ENCODE measurements around the gene ZBTB38. TPM values are rescaled to one million over a fixed set of nuclear protein-coding genes. Genes with fewer than 3 reads are reported as not detected.

The ZBTB38 gene
- total RNA-seq, 1 experiment from 2014 or later: 22.9 TPM

DNA sequence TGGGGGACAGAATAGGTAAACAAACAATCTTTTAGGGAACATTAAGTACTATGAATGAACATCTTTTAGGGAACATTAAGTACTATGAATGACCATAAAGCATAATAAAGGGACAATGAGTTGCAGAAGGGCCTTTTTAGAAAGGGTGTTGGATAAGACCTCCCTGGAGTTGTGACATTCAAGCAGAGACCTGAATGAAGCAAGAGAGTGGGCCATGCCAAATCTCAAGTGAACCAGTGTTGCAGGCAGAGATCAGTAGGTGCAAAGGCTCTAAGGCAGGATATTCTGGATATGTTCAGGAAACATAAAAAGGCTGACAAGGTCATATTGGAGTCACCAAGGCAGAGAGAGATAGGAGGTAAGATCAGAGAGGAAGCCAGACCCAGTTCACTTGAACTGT is 29.4 kb upstream of the ZBTB38 start:
- no peak for DNase-seq (ENCODE audit: low spot score)

DNA sequence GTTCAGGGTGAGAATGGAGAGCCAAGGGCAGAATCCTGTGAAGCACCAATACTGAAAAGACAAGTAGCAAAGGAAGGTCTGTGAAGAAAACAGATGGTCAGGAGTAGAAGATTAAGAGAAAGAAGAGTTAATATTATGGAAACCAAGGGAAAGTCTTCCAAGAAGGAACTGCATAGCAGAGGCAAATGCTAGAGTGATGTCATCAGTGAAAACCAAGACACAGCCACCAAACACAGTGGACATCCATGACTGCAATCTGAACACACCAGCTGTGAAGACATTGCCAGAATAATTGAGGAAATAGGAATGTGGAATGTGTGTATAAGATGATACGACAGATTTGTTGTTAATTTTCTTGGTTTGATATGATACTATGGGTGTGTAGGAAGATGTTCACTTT is 26.8 kb upstream of the ZBTB38 start:
- DNase-seq (ENCODE audit: low spot score): no peak

DNA sequence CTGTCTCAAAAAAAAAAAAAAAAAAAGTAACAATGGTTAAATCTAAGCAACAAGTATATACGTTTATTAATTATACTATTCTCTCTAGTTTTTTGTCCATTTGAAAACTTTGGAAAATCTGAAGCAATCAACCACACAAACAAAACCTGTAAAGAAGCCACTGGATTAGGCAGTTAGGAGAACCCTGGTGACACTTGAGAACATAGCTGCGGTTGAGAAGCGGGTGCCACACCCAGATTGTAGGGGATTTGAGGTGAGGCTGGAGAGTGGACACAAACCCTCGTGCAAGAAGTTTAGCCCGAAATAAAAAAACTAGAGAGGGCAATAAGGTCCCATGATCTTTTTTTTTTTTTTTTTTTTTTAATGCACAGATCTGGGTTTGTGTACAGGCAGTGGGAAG is 25.9 kb upstream of the ZBTB38 start:
- DNase-seq (ENCODE audit: low spot score): no peak

DNA sequence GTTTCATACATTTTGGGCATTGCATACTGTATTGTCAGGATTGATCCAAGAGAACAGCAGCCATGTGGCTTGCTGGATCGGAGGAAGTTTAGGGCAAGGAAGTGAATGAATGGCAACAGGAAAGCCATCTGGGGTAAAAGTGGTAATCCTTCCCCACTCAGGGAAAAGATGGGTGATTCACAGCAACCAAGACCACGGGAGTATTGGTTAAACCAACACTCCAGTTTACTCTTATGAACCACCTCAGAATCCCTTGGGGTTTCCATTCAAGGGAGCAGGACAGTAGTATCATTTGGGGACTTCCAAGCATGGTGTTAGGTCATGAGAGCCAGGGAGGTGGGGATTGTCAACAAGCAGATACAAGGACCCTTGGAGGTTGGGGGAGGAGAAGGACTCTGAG is 25.2 kb upstream of the ZBTB38 start:
- no peak for DNase-seq (ENCODE audit: low spot score)

DNA sequence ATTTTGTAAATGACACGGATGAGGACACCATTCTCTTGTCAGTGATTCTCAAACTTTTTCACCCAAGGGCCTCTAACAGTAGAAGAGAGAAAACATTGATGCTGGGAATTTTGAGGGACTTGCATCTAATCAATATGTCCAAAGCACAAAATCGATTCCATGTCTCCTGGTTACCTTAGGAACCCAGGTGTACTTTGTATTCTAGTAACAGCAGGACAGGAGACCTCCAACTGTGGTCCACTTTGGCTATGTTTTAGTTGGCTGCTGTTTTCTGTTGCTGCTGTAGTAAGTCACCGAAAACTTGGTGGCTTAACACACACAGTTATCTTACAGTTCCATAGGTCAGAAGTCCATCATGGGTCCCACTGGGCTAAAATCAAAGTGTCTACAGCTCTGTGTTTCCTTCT is 24.4 kb upstream of the ZBTB38 start:
- DNase-seq (ENCODE audit: low spot score): no peak

DNA sequence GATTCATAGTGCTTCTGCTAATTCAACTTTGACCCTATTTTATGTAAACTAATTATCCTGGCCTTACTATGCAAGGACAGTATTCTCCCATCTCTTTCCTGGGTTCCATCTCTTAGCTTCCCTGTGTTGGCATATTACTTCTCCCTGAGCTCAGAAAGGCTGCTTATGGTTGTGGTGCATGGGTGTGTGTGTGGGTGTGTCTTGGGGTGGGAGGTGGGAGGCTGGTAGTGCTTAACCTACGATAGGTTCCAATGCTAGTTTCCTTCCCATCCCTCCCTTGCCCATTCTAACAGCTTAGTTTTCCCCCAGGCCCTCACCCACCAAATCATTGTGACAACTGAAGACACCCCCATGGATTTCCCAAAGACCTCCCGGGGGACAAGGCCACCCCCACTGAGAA is 22.8 kb upstream of the ZBTB38 start:
- DNase-seq (ENCODE audit: low spot score): no peak

DNA sequence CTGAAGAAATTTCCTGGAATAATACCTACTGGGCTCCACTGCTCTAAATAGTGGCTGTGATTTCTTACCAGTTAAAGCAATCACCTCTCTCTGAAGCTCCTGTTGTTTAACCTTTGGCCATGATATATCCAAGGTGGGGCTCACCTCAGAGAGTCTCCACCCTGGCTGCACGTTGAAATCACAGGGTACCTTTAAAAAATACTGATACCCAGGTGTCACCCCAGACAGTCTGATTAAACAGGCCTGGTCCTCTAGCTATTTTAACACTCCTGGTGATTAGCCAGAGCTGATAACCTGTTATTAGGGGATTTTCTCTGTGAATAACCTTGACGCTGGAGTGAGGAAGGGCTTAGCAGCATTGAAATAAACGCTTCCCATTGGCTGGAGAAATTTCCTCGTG is 22.3 kb upstream of the ZBTB38 start:
- no peak for DNase-seq (ENCODE audit: low spot score)

DNA sequence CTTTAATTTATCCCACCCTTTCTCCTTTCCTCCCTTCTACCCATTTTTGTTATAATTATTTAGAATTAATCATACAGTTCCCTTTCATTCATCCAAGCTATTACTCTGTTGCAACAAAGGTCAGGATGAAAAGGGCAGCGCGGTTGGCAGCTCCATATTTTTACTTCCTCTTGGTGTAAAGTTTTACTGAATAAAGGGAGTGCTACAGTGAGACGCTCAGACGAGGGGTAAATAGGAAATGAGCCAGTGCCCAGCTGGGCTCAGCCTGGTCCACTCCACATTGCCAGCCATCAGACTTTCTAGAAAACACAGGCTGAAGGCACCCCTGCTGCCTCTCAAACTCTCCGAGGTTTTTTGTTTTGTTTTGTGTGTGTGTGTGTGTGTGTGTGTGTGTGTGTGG is 21.9 kb upstream of the ZBTB38 start:
- no peak for DNase-seq (ENCODE audit: low spot score)

DNA sequence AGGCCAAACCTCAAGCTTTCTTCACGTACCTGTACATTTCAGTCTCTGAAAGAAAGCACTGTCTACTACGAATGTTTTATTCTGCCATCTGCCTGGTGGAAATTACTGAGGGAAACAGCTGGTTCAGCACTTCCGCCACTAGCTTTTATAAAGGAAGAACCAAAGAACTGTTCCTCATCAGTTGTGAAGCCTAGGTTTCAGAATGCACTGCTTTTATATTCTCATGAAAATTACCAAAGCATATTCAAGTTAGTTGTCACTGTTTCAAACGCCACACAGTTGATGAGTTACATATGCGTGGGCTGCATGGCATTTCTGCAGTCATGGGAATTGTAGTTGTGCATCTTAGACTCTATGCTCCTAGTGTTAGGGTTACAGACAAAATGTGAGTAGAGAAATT is 21.5 kb upstream of the ZBTB38 start:
- no peak for DNase-seq (ENCODE audit: low spot score)

DNA sequence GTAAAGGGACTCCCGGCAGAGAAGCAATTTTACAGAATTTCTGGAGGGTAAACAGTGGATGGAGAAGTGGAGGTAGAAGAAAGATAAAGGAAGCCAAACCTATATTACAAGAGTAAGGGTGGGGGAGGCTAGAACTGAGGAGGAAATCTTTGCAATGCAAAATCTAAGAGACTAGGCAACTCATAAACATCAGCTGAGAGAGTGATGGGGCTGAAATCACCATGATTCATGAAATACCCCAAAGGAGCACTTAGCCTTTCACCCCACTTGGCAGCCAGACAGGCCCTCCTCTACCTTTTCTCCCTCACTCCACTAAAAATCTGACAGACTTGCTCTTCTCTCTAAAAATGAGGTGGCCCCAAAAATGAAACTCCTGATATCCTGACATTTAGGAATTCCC is 19.5 kb upstream of the ZBTB38 start:
- DNase-seq (ENCODE audit: low spot score): no peak

DNA sequence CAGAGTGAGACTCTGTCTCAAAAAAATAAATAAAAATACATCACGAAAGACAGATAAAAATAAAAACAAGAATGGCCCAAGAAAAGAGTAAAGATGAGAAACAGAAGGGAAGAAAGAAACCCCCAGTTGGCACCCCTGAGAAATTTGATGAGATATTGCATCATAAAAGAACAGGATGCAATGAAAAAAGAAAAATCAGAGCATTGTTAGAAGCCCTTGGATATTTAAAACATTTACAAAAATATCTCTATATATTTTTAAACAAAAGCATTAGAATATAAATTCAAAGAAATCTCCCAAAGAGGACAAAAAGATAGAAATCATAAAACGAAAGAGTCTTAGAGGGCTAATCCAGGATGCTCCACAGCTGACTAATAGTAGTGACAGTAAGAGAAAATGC is 18.6 kb upstream of the ZBTB38 start:
- no peak for DNase-seq (ENCODE audit: low spot score)

DNA sequence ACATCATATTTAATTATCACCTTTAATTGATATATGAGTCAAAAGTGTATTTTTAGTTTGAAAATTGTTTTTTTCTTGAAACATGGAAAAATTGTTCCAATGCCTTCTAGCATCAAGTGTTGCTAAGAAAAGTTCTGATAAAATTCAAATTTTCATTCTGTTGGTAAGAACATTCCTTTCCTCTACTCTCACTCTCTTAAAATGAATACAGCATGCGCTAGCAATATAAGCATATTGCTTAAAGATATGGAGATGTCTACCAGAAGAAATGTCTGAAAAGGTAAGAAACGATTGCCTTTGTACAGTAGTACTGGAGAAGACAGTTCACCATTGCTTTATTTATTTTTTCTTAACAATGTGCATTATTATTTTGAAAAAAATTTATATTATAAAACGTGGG is 17.6 kb upstream of the ZBTB38 start:
- no peak for DNase-seq (ENCODE audit: low spot score)

DNA sequence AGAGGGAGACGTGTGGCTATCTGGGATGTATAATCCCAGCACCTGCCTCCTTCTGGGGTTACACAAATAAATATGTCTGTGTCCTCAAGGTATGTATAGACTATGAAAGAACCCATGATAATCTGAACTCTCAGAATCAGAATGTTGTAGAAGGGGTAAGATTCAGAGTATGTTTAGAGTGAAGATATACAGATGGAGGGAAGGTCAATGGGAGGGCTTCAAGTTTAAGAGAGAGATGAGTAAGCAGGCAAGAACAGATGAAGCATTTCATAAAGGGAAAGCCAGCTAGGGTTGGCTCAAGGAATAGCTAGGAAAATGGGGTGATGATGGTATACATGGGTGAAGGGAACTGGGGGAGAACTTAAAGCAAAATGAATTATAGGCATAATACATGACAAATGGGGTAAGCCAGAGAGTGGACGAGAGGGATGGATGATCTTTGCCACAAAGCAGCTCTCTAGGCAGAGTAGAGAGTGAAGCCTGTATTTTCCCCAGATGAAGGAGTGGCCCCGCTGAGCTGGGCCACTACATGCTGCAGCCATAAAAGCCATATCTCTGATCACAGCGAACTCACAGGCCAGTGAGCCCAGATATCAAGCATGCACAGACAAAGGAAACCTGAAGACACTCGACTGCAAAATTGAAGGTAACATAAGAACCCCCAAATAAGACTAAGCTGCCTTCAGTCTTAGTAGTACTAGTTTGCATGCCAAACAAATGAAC is 15.9 kb upstream of the ZBTB38 start:
- DNase-seq (ENCODE audit: low spot score): no peak

DNA sequence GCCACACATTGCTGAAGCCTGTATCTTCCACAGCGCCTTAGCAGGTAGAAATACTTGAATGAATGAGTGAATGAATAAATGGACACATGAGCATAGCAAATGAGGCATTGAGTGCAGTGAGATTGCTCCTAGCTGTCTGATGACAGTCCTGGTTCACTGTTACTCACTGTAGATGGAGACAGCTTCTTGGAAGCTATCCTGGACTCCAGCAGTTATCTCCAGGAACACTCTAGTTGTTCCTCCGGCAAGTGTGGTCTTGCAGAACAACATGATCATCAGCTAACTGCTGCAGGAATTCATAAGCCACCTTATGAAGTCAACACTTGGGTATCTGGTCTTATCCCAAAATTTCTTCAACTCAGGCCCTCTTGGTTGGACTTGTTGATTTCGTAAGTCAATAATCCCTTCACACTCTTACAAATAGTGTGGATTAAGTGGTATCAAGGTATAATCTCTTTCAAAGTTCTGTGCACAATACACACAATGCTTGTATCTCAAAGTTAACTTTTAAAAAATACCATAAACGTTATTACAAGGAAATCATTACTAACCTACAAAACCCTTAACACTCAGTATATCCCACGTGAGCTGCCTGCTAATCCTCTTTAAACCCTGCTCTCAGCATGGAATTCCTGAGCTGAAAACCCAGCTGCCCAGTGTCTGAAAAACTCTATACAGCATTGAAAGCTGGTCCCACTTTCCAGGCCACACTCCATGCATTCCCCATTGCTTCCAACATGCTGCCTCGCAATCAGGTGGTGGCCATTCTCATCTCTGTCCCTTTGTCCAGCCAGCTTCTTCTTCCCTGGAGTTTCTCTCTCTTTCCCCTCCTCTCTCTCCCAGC is 14.4 kb upstream of the ZBTB38 start:
- no peak for DNase-seq (ENCODE audit: low spot score)

DNA sequence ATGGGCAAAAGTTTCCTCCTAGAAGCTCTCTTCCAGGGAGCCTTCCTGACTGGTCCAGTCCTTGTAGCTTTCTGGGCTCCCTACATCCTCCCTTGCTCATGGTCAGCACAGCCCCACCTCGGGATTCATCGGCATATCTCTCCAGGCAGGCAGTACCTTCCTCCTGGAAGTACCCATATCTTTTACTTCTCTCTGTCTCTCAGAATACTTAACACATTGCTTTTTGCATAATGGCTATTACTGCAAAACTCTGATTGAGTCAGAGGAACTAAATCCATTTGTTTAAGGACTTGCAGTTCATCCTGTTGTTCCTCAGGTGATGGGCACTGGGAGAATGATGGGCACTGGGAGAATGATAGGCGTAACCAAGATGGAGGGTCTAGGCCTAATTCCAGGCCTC is 13.8 kb upstream of the ZBTB38 start:
- no peak for DNase-seq (ENCODE audit: low spot score)

DNA sequence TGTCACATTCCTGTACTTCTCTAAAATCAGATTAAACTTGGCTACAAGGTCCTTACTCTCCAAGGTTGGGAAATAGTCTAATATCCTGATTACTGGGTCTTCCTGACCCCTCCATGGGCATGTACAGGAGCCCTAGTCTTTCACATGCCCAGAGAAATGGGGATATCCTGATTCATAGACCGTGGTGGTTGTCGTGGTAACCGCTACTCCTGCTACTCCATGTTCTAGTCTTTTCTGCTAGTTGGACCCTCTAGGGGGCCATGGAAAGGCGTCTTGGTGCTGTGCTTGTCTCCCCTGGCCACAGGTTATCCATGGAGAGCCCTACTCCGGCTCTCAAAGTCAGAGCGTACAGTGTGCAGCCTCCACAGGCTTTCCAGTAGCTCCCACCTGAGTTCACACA is 13.1 kb upstream of the ZBTB38 start:
- DNase-seq (ENCODE audit: low spot score): no peak

DNA sequence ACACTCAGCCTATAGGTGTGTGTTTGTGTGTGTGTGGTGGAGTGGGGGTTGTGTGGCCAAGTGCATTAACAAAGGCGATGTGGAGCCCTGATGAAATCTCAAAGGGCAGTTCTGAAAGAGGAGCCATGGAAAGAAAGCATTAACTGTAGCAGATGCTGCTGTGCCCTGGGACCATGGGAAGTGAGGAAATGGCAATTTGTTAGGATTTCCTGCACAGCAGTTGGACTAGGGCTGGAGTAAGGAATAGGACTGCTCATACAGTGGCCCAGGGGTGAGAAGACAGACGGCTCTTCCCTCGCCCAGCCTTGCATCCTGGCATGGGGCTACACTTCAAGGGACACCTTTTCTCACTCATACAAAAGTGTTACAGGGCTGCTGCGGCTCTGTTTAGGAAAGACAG is 12.3 kb upstream of the ZBTB38 start:
- no peak for DNase-seq (ENCODE audit: low spot score)

DNA sequence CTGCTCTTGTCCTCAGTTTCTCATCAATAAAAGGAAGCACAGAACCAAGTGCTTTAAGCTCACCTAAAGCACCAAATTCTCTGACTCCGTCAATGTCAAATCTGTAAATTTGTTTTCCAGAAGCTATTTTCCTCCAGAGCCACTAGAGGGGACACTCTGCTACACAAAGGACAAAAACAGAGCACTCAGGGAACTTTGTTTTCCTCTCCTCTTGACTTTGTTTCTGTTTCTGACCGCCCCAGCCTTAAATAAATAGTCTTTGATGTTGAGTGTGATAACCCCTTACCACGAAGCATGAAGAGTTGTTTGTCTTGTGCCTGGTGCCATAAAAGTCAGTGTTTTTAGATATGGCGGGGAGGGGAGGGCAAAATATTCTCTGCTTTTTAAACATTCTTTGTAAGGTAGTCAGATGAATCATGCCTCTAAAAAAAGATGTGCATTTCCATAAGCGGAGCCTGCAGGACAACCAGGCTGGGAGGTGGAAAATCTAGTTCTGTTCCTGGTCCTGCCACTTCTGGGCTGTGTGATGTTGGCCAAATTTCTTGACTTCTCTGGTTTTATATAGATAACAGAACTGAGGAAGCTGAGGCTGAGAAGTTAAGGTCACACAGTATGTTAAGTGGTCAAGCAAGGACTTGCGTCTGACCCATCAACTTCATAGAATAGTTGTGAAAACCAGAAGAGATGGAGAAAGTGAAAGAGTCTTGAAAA is 7.3 kb upstream of the ZBTB38 start:
- DNase-seq (ENCODE audit: low spot score): peak; percentile 84

DNA sequence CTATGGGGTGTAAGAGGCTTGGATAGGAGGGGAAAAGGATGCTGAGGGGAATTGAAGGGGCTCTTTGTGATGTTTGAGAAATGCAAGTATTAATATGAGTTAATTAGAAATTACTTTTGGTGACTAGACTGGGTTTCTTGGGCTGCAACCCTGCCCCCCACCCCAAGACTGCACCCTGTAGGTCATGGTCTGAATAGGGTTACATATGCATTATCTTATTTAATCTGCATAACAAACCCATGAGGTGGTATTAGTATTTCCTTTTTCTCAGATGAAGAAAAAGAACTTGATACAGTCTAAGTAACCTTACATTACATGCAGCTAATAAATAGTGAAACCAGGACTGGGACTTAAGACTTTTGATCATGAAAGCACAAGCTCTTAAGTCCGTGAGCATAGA is 5.6 kb upstream of the ZBTB38 start:
- no peak for DNase-seq (ENCODE audit: low spot score)

DNA sequence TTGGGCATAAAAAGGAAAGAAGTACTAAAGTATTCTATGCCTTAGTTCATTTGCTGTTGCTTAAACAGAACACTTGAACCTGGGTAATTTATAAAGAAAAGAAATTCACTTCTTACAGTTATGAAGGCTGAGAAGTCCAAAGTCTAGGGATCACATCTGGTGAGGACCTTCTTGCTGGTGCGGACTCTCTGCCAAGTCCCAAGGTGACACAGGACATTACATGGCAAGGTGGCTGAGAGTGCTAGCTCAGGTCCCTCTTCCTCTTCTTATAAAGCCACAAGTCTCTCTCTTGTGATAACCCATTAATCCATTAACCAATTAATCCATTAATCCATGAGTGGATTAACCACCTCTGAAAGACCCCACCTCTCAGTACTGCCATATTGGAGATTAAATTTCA is 3.1 kb upstream of the ZBTB38 start:
- no peak for DNase-seq (ENCODE audit: low spot score)

DNA sequence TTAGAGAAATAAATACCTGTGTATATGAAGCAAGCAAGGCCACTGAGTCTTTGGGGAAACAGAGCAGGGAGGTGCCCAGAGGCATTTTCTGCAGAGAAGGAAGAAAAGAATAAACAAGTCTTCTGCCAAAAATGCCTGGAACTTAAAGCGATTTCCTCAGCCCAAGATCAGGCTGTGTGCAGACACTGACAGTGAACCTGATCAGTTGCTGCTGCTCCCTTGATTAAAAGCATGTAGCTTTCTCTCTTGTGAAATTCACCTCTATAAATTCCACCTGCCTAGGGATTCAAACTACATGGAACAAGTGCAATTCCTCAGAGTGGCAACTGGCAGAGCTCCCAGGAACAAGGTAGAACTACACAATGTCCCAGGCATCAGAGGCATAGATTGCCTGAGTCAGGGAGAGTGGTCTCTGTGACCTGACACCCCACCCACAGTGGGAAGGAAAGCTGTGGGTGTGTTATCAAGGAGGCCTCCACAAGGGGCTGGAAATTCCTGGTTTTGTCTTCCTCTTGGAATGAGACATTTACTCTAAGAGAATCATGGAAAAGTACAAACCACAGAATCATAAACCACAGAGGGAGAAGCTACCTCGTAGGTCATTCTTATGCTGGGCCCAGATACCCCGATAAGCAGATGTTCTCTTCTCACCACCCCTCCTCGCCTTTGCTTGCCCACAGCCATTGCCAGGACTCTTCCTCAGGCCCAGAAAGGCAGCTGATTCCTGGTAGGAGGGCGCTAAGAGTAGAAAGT is 1.8 kb upstream of the ZBTB38 start:
- DNase-seq (ENCODE audit: low spot score): peak; percentile 69
